NCI-H2196 treated with DMSO at 0.1 percent for 48 hours (cell line): Measurements from ENCODE around the gene RASSF6.
"Not testable (repeated sequence)": the region's sequence is repeated elsewhere in the genome, so short reads cannot be mapped to it uniquely, and the experiment has no call there.

ENCODE experiments used
- DNase-seq: peaks from one replicate; lab custom pipeline; 2025; ENCODE audit not compliant: unreplicated experiment; lab: John Stamatoyannopoulos, UW

RASSF6 gene

GRCh38 chr4:73613130-73613529, 7.1 kb downstream of the RASSF6 start:
- DNase-seq: no peak

DNA sequence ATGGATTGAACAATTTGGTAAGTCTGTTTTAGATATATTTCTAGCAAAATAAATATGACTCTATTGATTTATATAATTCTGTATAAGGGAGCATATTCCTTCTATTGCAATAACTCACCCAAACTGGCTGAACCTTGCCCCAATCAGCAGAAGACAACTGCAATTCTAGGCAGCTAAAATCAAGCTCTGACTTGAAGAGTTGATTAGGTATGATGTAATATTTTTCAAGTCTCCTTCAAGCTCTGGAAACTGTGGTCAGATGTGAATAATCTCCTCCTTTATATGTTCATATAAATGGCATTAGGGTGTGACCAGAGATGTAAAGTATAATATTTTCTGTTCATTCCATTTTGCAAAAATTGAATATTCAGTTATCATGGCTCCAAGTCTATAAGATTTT, 8.2 kb downstream of the RASSF6 start:
- DNase-seq: no peak

DNA sequence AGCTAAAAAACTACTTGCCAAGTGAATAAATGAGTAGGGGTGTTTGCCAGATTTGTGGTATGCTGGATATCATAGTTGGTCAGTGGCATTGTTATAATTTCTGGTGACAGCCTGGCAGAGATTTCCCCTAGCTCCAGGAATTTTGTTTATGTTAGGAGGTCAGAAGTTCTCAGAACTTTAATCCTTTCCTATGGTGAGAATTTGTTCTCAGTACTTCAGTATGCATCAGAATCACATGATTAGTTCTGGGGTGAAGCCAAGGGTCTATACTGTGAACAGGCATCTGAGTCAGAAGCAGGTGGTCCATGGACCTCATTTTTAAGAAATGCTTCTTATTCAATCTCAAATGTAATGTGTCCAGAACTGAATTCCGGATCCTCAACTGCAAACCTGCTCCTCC, 10.5 kb downstream of the RASSF6 start:
- no peak for DNase-seq

GRCh38 chr4:73608689-73609594, 11.3 kb downstream of the RASSF6 start:
- peak; percentile 26 for DNase-seq

GRCh38 chr4:73607375-73608033, 12.7 kb downstream of the RASSF6 start:
- DNase-seq: no peak

GRCh38 chr4:73606465-73606974, 13.7 kb downstream of the RASSF6 start:
- peak; percentile 45 for DNase-seq

- no peak for DNase-seq
Observed at GRCh38 chr4:73603854-73604584, 16.2 kb downstream of the RASSF6 start.

- DNase-seq: no peak
Observed at GRCh38 chr4:73603271-73603710, 16.9 kb downstream of the RASSF6 start.

- no peak for DNase-seq
Observed at GRCh38 chr4:73600954-73601353, 19.3 kb downstream of the RASSF6 start.

GRCh38 chr4:73599182-73599581, 21.1 kb downstream of the RASSF6 start:
- DNase-seq: no peak

DNA sequence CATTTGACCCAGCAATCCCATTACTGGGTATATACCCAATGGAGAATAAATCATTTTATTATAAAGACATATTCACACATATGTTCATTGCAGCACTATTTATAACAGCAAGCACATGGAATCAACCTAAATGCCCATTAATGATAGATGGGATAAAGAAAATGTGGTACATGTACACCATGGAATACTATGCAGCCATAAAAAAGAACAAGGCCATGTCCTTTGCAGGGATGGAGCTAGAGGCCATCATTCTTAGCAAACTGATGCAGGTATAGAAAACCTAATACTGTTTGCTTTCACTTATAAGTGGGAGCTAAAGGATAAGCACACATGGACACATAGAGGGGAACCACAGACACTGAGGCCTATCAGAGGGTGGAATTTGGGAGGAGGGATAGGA, 22.6 kb downstream of the RASSF6 start:
- no peak for DNase-seq

DNA sequence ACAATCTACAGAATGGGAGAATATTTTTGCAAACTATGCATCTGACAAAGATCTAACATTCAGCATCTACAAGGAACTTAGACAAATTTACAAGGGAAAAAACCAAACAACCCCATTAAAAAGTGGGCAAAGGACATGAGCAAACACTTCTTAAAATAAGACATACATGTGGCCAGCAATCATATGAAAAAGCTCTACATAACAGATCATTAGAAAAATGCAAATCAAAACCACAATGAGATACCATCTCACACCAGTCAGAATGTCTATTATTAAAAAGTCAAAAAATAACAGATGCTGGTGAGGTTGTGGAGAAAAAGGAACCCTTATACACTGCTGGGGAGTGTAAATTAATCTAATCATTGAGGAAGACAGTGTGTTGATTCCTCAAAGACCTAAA, 23.1 kb downstream of the RASSF6 start:
- not testable (repeated sequence) for DNase-seq

DNA sequence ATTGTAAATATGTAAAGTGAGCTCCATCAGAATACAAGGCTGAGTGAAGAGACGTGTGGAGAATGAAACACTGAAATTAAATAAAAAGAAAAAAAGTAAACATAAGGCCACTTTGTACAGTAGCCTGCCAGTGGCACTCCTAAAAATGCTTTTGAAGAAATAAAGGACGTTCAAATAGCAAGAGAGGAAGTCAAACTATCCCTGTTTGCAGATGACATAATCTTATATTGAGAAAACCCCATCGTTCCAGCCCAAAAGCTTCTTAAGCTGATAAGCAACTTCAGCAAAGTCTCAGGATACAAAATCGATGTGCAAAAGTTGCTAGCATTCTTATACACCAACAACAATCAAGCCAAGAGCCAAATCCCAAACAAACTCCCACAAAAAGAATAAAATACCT, 24.2 kb downstream of the RASSF6 start:
- DNase-seq: no peak

- no peak for DNase-seq
Observed at GRCh38 chr4:73593631-73594241, 26.5 kb downstream of the RASSF6 start.

GRCh38 chr4:73589887-73590801, 30.1 kb downstream of the RASSF6 start:
- peak; percentile 51 for DNase-seq

GRCh38 chr4:73589261-73589847, 30.9 kb downstream of the RASSF6 start:
- no peak for DNase-seq

GRCh38 chr4:73588613-73589012, 31.6 kb downstream of the RASSF6 start:
- no peak for DNase-seq

DNA sequence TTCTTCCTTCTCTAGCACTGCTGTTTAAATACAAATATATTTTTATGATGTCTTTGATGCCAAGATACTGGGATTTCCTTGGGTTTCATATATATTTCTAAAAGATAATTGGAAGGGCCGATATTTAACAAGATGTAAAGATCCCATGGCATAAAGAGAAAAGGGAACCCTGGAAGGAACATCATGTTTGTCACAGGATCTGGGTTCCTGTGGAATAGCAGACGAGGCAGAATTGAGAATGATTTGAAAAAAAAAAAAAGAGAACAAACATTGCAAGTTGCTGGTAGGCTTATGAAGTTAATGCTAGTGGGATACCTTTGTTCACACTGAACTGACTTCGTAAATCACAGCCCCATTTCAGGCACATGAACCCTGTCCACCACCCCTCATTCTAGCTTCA, 33.6 kb downstream of the RASSF6 start:
- no peak for DNase-seq

DNA sequence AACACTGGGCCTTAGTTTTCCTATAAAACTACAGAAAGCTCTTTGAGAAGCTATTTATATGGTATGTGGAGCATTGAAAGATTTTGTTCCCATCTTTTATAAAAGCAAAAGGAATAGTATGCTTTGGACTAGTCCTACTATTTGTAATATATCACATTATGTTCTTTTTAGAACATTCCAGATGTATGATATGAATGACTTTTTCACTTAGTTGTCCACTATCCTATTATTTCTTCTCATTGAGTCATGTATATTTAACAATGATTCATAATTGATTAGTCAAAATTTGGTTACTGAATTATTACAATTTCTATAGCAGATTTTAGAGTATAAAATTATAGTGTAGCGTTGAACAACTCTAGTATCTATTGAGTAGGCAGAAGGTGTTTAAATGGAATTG, 34.2 kb downstream of the RASSF6 start:
- no peak for DNase-seq

DNA sequence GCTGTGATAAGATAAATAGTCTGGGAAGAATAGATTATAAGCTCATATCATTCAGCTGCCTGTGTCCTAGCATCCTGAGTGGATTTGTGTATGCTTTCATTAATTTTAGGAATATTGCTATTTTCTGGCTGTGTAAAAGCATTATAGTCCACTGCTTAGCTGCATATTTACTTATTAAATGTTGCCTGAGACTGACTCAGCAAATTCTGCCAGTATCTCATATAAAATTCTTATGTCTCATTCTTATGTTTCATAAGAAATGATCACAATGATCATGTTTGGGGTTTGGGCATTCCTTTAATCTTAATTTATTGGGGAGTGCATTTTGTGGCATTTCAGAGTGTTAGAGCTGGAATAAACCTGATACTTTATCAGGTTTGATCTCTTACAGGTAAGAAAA, 34.9 kb downstream of the RASSF6 start:
- DNase-seq: no peak
